CD8-positive, alpha-beta memory T cell (primary cell): Measurements from ENCODE around the gene RIC8B. TPM values are rescaled to one million over a fixed set of nuclear protein-coding genes. Genes with fewer than 3 reads are reported as not detected.

Experiments
- CTCF ChIA-PET: fragments of 350-600 bp; sonication (Branson Sonifier 250); formaldehyde crosslinking; loops from one replicate; lab custom pipeline; 2021; ENCODE audit warnings: antibody characterized with exemption; lab: Charles Lee
- POLR2A ChIA-PET: fragments of 350-600 bp; sonication (Branson Sonifier 250); formaldehyde crosslinking; loops from one replicate; lab custom pipeline; 2021; ENCODE audit warnings: antibody characterized with exemption; lab: Charles Lee
- DNase-seq, 5 donors: peaks; one replicate each; pipeline versions ENCODE4 v3.0.0 to v3.0.0-alpha.2; 2020 to 2022; ENCODE audit warnings: mixed read lengths in 1 of 5
- H3K27ac ChIP-seq: one replicate; pipeline ENCODE4 v1.7.0; 2013; ENCODE audit warnings: low read depth, mild to moderate bottlenecking, low read length, moderate library complexity
- H3K27me3 ChIP-seq: 2 replicates; pipeline ENCODE4 v1.7.0; 2013; ENCODE audit warnings: low read length, mild to moderate bottlenecking; ENCODE audit not compliant: insufficient read depth, poor library complexity, severe bottlenecking
- H3K36me3 ChIP-seq: 2 replicates; pipeline ENCODE4 v1.7.0; 2013; ENCODE audit warnings: mild to moderate bottlenecking, low read length, moderate library complexity; ENCODE audit not compliant: insufficient read depth
- H3K4me1 ChIP-seq: 2 replicates; pipeline ENCODE4 v1.7.0; 2013; ENCODE audit warnings: mild to moderate bottlenecking, low read length, moderate library complexity; ENCODE audit not compliant: insufficient read depth
- H3K4me3 ChIP-seq: 2 replicates; pipeline ENCODE4 v1.7.0; 2013; ENCODE audit warnings: mild to moderate bottlenecking, low read length
- H3K9me3 ChIP-seq: 2 replicates; pipeline ENCODE4 v1.7.0; 2013; ENCODE audit warnings: mild to moderate bottlenecking, low read length
- H3K27ac Mint-ChIP-seq, 8 donors: one replicate each; pipeline ENCODE4 v1.8.0; 2020 to 2021; ENCODE audit warnings: mixed read lengths in 8 of 8, mild to moderate bottlenecking in 6 of 8, inconsistent platforms in 3 of 8, moderate library complexity in 3 of 8
- H3K27me3 Mint-ChIP-seq, 2 donors: one replicate each; pipeline ENCODE4 v1.8.0; 2020 to 2021; ENCODE audit warnings: mixed read lengths in 2 of 2, mild to moderate bottlenecking in 1 of 2, moderate library complexity in 1 of 2
- H3K36me3 Mint-ChIP-seq, 3 donors: one replicate each; pipeline ENCODE4 v1.8.0; 2020 to 2021; ENCODE audit warnings: mixed read lengths in 3 of 3, inconsistent platforms in 1 of 3, mild to moderate bottlenecking in 1 of 3
- H3K4me1 Mint-ChIP-seq, 3 donors: one replicate each; pipeline ENCODE4 v1.8.0; 2020 to 2021; ENCODE audit warnings: mixed read lengths in 3 of 3, inconsistent platforms in 1 of 3, mild to moderate bottlenecking in 1 of 3
- H3K4me3 Mint-ChIP-seq, 7 donors: one replicate each; pipeline ENCODE4 v1.8.0; 2020 to 2021; ENCODE audit warnings: mixed read lengths in 7 of 7, mild to moderate bottlenecking in 6 of 7, moderate library complexity in 4 of 7, inconsistent platforms in 2 of 7
- H3K9me3 Mint-ChIP-seq, 5 donors: one replicate each; pipeline ENCODE4 v1.8.0; 2020 to 2022; ENCODE audit warnings: mixed read lengths in 5 of 5, mild to moderate bottlenecking in 3 of 5, moderate library complexity in 2 of 5, inconsistent platforms in 1 of 5
- polyA plus RNA-seq: library from polyadenylated mRNA; unstranded; fragments of 300-500 nt; fragmentation: Illumina TruSeq; gene quantifications from one replicate; pipeline ENCODE4 v1.2.3, GENCODE V29; 2021
- total RNA-seq, 2 experiments: library from RNA; stranded (reverse); gene quantifications; one replicate each; pipeline ENCODE4 v1.2.3, GENCODE V29; 2021

The RIC8B gene
- total and polyA plus RNA-seq, 3 experiments from 2014 or later = 9.9 to 11.2 (median 10.2) TPM

DNA sequence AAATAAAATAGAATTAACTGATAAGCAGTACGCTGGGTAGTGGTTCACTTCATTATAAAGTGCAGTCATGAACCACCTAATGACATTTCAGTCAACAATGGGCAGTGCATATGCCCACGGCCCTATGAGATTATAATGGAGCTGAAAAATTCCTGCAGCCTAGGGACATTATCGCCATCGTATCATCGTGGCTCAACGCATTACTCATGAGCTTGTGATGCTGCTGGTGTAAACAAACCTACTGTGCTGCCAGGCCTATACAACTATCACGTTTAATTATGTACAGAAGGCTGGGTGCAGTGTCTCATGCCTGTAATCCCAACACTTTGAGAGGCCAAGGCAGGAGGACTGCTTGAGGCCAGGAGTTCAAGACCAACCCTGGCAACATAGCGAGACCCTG lies 119.0 kb downstream of the RIC8B start:
- Histone ChIP-seq H3K27ac (no peak overlapping the region), H3K4me1 (no peaks in the 10 kb centered on the region), H3K9me3 (no peaks in the 10 kb centered on the region), H3K27me3 (no peaks in the 10 kb centered on the region), H3K4me3 (no peak overlapping the region), H3K36me3 (no peaks in the 10 kb centered on the region)
- peaks cover 2 to 10% (median 4%) of the 10 kb centered on the region in 3 donors for H3K4me1 Mint-ChIP-seq
- no peak for DNase-seq
- H3K9me3 Mint-ChIP-seq = no peaks in the 10 kb centered on the region
- no peak overlapping the region for H3K4me3 Mint-ChIP-seq
- CTCF ChIA-PET = interaction anchor here (1.1 kb wide), 1 partner anchor 9 kb away, joined by 4 read pairs; no protein-coding TSS in a partner anchor
- peaks cover 0 to 2% of the 10 kb centered on the region in 2 donors for H3K27me3 Mint-ChIP-seq
- H3K27ac Mint-ChIP-seq = no peak overlapping the region
- H3K36me3 Mint-ChIP-seq = peaks cover 0 to 5% (median under 1%) of the 10 kb centered on the region in 3 donors
- POLR2A ChIA-PET = no interaction called here

DNA sequence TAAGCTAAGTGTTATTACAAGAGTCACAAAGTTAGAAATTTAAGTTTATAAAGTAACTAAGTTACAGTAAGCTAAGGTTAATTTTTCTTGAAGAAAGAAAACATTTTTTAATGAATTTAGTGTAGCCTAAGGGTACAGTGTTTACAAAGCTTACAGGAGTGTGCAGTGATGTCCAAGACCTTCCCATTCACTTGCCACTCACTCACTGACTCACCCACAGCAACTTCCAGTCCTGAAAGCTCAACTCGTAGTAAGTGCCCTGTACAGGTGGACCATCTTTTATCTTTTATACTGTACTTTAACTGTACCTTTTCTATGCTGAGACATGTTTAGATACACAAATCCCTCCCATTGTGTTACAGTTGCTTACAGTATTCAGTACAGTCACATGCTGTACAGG lies 120.3 kb downstream of the RIC8B start:
- H3K4me1 Mint-ChIP-seq = peaks cover 2 to 10% (median 4%) of the 10 kb centered on the region in 3 donors
- Histone ChIP-seq H3K9me3 (no peaks in the 10 kb centered on the region), H3K4me3 (no peak overlapping the region), H3K27ac (no peak overlapping the region), H3K36me3 (no peaks in the 10 kb centered on the region), H3K27me3 (no peaks in the 10 kb centered on the region), H3K4me1 (no peaks in the 10 kb centered on the region)
- no peak overlapping the region for H3K4me3 Mint-ChIP-seq
- no peak overlapping the region for H3K27ac Mint-ChIP-seq
- ChIA-PET POLR2A (no interaction called here), CTCF (no interaction called here)
- no peaks in the 10 kb centered on the region for H3K9me3 Mint-ChIP-seq
- no peak for DNase-seq
- H3K36me3 Mint-ChIP-seq = no peaks in the 10 kb centered on the region
- H3K27me3 Mint-ChIP-seq = peaks cover 2 to 3% of the 10 kb centered on the region in 2 donors

- no peak overlapping the region for H3K4me3 Mint-ChIP-seq
- peaks cover 2 to 10% (median 4%) of the 10 kb centered on the region in 3 donors for H3K4me1 Mint-ChIP-seq
- peak overlapping the region in 1 of 8 donors; percentile 13 for H3K27ac Mint-ChIP-seq
- H3K9me3 Mint-ChIP-seq = no peaks in the 10 kb centered on the region
- Histone ChIP-seq H3K4me1 (no peaks in the 10 kb centered on the region), H3K36me3 (no peaks in the 10 kb centered on the region), H3K27me3 (no peaks in the 10 kb centered on the region), H3K4me3 (no peak overlapping the region), H3K27ac (no peak overlapping the region), H3K9me3 (no peaks in the 10 kb centered on the region)
- ChIA-PET CTCF (no interaction called here), POLR2A (no interaction called here)
- no peaks in the 10 kb centered on the region for H3K36me3 Mint-ChIP-seq
- peaks cover 5 to 10% of the 10 kb centered on the region in 2 donors for H3K27me3 Mint-ChIP-seq
- DNase-seq = no peak
Measured at GRCh38 chr12:106896603-106897002, 122.1 kb downstream of the RIC8B start.

GRCh38 chr12:106897082-106897481 lies 122.6 kb downstream of the RIC8B start:
- CTCF ChIA-PET = no interaction called here
- DNase-seq = no peak
- Mint-ChIP-seq H3K4me1 (peaks cover 2 to 10% (median 4%) of the 10 kb centered on the region in 3 donors), H3K27ac (peak overlapping the region in 1 of 8 donors; percentile 13), H3K36me3 (no peaks in the 10 kb centered on the region), H3K4me3 (no peak overlapping the region), H3K27me3 (peaks cover 9 to 15% of the 10 kb centered on the region in 2 donors), H3K9me3 (no peaks in the 10 kb centered on the region)
- H3K27ac ChIP-seq = no peak overlapping the region
- H3K4me1 ChIP-seq = no peaks in the 10 kb centered on the region
- no peaks in the 10 kb centered on the region for H3K9me3 ChIP-seq
- H3K4me3 ChIP-seq = no peak overlapping the region
- POLR2A ChIA-PET = no interaction called here
- H3K27me3 ChIP-seq = no peaks in the 10 kb centered on the region
- H3K36me3 ChIP-seq = no peaks in the 10 kb centered on the region

DNA sequence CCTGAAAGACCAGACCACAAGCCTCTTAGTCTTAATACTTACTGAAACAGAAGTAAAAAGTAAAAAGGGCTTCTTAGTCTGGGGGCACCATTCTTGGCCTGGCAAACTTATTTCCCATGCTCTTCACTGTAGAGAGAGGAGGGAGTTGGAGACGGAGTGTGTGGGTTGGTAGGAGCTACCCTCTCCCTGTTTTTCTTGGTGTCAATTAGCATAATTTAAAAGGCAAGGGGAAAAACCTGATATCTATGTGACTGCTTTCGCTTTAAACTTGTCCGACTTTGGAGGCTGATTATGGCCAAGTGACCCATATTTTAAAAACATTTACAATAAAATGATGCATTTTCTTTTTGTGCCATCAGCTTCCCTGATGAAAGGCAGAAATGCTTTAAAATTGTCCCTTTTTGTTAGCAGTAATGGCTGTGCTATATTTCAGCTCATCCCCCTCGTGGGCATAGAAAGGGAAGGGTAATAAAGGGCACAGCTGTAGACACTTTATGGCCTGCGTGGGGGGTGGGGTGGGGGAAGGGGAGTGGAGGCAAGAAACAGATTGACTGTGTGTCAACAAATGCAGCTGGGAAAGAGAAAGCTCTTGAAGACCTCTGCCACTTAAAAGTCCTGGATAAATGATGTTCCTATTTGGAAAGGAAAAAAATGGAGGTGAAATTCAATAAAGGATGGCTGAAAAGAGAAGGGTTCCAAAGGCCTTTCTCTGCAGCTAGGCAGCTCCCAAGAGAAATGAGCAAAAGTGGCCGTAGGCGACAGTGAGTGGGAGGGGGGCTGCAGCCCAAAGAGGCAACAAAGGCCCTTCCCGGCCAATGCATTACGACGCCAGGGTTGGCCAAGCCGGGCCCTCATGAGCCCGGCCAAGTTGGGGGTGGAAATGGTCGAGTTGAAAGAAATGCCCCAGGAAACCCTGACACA lies 123.8 kb downstream of the RIC8B start:
- H3K4me3 ChIP-seq = no peak overlapping the region
- Mint-ChIP-seq H3K27ac (no peak overlapping the region), H3K27me3 (peaks cover 17 to 26% of the 10 kb centered on the region in 2 donors), H3K36me3 (no peaks in the 10 kb centered on the region), H3K4me1 (peaks cover 4 to 17% (median 4%) of the 10 kb centered on the region in 3 donors), H3K9me3 (no peaks in the 10 kb centered on the region), H3K4me3 (no peak overlapping the region)
- ChIA-PET POLR2A (no interaction called here), CTCF (interaction anchor here (1.4 kb wide), 1 partner anchor 21 kb away, joined by 3 read pairs; no protein-coding TSS in a partner anchor)
- no peaks in the 10 kb centered on the region for H3K9me3 ChIP-seq
- no peak for DNase-seq
- H3K36me3 ChIP-seq = no peaks in the 10 kb centered on the region
- H3K27me3 ChIP-seq = peaks cover 4% of the 10 kb centered on the region
- H3K4me1 ChIP-seq = peaks cover 3% of the 10 kb centered on the region
- no peak overlapping the region for H3K27ac ChIP-seq

GRCh38 chr12:106900554-106900953 lies 126.1 kb downstream of the RIC8B start:
- Histone ChIP-seq H3K36me3 (no peaks in the 10 kb centered on the region), H3K27ac (no peak overlapping the region), H3K4me1 (peaks cover 9% of the 10 kb centered on the region), H3K4me3 (no peak overlapping the region), H3K27me3 (peaks cover 6% of the 10 kb centered on the region), H3K9me3 (no peaks in the 10 kb centered on the region)
- ChIA-PET POLR2A (no interaction called here), CTCF (no interaction called here)
- H3K27me3 Mint-ChIP-seq = peaks cover 20 to 37% of the 10 kb centered on the region in 2 donors
- no peak overlapping the region for H3K4me3 Mint-ChIP-seq
- H3K27ac Mint-ChIP-seq = no peak overlapping the region
- DNase-seq = no peak
- H3K9me3 Mint-ChIP-seq = no peaks in the 10 kb centered on the region
- peaks cover 4 to 21% (median 6%) of the 10 kb centered on the region in 3 donors for H3K4me1 Mint-ChIP-seq
- H3K36me3 Mint-ChIP-seq = no peaks in the 10 kb centered on the region

DNA sequence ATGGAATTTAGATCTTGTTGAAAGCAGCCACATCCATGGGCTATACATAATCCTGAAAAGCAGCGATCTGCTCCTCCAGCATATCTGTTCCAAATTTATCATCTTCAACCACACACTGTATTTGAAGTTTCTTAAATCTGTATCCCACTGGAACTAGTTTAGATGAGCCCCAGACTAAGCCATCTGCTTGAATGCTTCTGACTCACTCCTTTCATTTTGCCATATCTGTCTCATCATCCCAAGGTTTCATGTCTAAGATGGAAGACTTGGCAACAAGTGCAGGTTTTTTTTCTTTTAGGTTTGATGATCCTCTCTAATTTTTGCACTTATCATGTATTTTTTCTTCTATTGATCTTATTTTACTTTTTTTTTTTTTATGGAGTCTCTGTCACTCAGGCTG lies 126.8 kb downstream of the RIC8B start:
- ChIA-PET POLR2A (no interaction called here), CTCF (no interaction called here)

GRCh38 chr12:106902053-106902452 lies 127.6 kb downstream of the RIC8B start:
- ChIA-PET CTCF (interaction anchor here (1.4 kb wide), 1 partner anchor 9 kb away, joined by 4 read pairs; no protein-coding TSS in a partner anchor), POLR2A (no interaction called here)
- Mint-ChIP-seq H3K27ac (no peak overlapping the region), H3K4me1 (peaks cover 0 to 13% (median 4%) of the 10 kb centered on the region in 3 donors), H3K27me3 (peaks cover 23 to 49% of the 10 kb centered on the region in 2 donors), H3K4me3 (no peak overlapping the region), H3K36me3 (no peaks in the 10 kb centered on the region), H3K9me3 (no peaks in the 10 kb centered on the region)
- peaks cover 6% of the 10 kb centered on the region for H3K27me3 ChIP-seq
- no peak overlapping the region for H3K4me3 ChIP-seq
- peaks cover 9% of the 10 kb centered on the region for H3K4me1 ChIP-seq
- H3K27ac ChIP-seq = no peak overlapping the region
- no peaks in the 10 kb centered on the region for H3K9me3 ChIP-seq
- no peak for DNase-seq
- no peaks in the 10 kb centered on the region for H3K36me3 ChIP-seq

More for the DNA sequence above, 126.8 kb downstream of the RIC8B start:
- no peak overlapping the region for H3K4me3 Mint-ChIP-seq
- Histone ChIP-seq H3K9me3 (no peaks in the 10 kb centered on the region), H3K4me3 (no peak overlapping the region), H3K27ac (no peak overlapping the region), H3K4me1 (peaks cover 9% of the 10 kb centered on the region), H3K36me3 (no peaks in the 10 kb centered on the region), H3K27me3 (peaks cover 6% of the 10 kb centered on the region)
- H3K4me1 Mint-ChIP-seq = peaks cover under 1 to 15% (median 4%) of the 10 kb centered on the region in 3 donors
- DNase-seq = no peak
- H3K9me3 Mint-ChIP-seq = no peaks in the 10 kb centered on the region
- H3K27me3 Mint-ChIP-seq = peaks cover 20 to 42% of the 10 kb centered on the region in 2 donors
- no peak overlapping the region for H3K27ac Mint-ChIP-seq
- H3K36me3 Mint-ChIP-seq = no peaks in the 10 kb centered on the region
